Astrocyte of the spinal cord (primary cell): ENCODE results near the gene PRAMEF12.

Experiments used
- DNase-seq: peaks from one replicate; pipeline ENCODE4 v3.0.0; 2011; ENCODE audit warnings: low read depth, low spot score
- H3K4me3 ChIP-seq: 2 replicates; pipeline ENCODE4 v1.5.1; 2011; ENCODE audit warnings: low read depth, mild to moderate bottlenecking, low read length, moderate library complexity
- in situ Hi-C: cut with HindIII; loops from 2 replicates; pipeline ENCODE4 v1.10.0; 2017; ENCODE audit warnings: low sequenced_read_pairs
- TF ChIP-seq, protein P1 (sequence below): IDR thresholded peaks from 2 replicates; pipeline ENCODE4 v1.5.1; 2012; ENCODE audit warnings: low read depth, mild to moderate bottlenecking, low read length, inconsistent platforms

Gene PRAMEF12

GRCh38 chr1:12741946-12742345 lies 31.6 kb upstream of the PRAMEF12 start:
- DNase-seq = no peak
- in situ Hi-C loops = no loop called here
- TF ChIP-seq, protein P1, sequence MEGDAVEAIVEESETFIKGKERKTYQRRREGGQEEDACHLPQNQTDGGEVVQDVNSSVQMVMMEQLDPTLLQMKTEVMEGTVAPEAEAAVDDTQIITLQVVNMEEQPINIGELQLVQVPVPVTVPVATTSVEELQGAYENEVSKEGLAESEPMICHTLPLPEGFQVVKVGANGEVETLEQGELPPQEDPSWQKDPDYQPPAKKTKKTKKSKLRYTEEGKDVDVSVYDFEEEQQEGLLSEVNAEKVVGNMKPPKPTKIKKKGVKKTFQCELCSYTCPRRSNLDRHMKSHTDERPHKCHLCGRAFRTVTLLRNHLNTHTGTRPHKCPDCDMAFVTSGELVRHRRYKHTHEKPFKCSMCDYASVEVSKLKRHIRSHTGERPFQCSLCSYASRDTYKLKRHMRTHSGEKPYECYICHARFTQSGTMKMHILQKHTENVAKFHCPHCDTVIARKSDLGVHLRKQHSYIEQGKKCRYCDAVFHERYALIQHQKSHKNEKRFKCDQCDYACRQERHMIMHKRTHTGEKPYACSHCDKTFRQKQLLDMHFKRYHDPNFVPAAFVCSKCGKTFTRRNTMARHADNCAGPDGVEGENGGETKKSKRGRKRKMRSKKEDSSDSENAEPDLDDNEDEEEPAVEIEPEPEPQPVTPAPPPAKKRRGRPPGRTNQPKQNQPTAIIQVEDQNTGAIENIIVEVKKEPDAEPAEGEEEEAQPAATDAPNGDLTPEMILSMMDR = no peak
- no peak overlapping the region for H3K4me3 ChIP-seq

DNA sequence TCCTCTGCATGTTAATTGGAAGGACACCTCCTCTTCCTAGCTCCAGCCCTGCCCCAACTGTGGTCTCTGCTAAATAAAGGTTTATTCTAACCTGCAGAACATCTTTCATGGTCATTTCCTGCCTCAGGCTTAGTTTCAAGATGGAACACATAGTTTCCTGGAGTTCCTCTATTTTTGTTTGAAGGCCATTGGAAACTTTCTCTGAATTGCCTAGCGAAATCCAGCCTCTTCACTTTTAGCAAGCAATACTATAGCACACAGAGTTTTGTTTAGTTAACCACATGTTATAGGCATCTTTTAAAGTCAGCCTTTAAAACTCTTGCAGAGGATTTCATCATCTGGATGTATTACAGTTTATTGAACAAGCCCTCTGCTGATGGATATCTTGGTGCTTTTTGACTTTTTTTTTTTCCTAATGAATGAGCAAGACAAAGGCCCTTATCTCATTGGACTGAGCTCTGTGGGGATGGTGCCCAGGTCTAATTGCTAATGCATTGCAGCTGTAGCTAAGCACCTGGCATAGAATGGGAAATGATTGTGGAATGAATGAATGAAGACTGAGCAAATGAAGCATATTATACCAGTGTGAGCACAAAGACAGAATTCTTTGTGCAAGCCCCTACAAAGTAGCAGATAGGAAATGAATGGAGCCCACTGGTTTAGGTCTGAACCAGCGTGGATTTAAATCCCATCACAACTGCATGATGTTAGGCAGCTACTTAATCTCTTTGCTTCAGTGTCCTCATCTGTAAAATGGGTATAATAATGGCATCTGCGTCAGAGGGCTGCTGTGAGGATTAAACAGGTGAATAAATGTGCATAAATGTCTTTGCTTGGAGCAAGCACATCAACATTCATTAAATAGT lies 28.2 kb upstream of the PRAMEF12 start:
- no peak for DNase-seq
- TF ChIP-seq, protein P1 = no peak
- no peak overlapping the region for H3K4me3 ChIP-seq
- in situ Hi-C loops = no loop called here

- no peak within 1 kb of the TSS for H3K4me3 ChIP-seq
- TF ChIP-seq, protein P1 = no peak
- in situ Hi-C loops = no loop called here
- no peak for DNase-seq
Observed at GRCh38 chr1:12745992-12746323, 27.6 kb upstream of the PRAMEF12 start, which contains the start of gene CFAP107. Gene CFAP107 (plus strand): TSS chr1:12746200. CDS start chr1:12746431, 231 bp downstream.

DNA sequence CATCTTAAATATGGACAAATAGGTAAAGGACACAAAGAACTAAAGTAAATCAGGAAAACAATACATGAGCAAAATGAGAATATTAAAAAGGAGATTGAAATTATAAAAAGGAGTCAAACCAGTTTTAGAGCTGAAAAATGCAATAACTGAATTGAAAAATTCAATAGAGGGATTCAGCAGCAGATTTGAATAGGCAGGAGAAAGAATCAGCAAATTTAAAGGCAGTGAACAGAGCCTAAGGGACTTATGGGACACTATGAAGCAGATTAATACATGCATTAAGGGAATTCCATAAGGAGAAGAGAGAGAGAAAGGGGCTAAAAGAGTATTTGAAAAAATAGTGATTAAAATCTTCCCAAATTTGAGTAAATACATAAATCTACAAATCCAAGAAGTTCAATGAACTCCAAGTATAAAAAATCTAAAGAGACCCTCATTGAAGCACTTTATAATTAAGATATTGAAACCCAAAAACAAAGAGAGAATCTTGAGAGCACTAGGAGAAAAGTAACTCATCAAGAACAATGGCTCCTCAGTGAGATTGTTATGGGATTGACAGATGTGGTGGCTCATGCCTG lies 24.7 kb upstream of the PRAMEF12 start:
- no peak overlapping the region for H3K4me3 ChIP-seq
- in situ Hi-C loops = no loop called here
- DNase-seq = no peak
- TF ChIP-seq, protein P1 = no peak

GRCh38 chr1:12754738-12755137 lies 18.8 kb upstream of the PRAMEF12 start:
- TF ChIP-seq, protein P1 = no peak
- in situ Hi-C loops = no loop called here
- no peak for DNase-seq

GRCh38 chr1:12756273-12756672 lies 17.3 kb upstream of the PRAMEF12 start:
- no peak overlapping the region for H3K4me3 ChIP-seq
- DNase-seq = no peak
- in situ Hi-C loops = no loop called here
- TF ChIP-seq, protein P1 = no peak

More at GRCh38 chr1:12754738-12755137, 18.8 kb upstream of the PRAMEF12 start:
- H3K4me3 ChIP-seq = no peak overlapping the region
